A172 (cell line): ENCODE results near the gene MFSD11. TPM values are rescaled to one million over a fixed set of nuclear protein-coding genes. Genes with fewer than 3 reads are reported as not detected.
"Not testable (repeated sequence)": the region's sequence is repeated elsewhere in the genome, so short reads cannot be mapped to it uniquely, and the experiment has no call there.

ENCODE experiments used
- DNase-seq: peaks from one replicate; pipeline ENCODE4 v3.0.0-alpha.2; 2015; ENCODE audit warnings: low spot score
- total RNA-seq: library from RNA; depleted of rRNA; stranded (reverse); fragments of >200 nt; shearing (Covaris generic); gene quantifications from 2 replicates; pipeline ENCODE4 v1.2.3, GENCODE V29; 2014

MFSD11 gene
- total RNA-seq, 1 experiment from 2014 or later, result 24.9 TPM

GRCh38 chr17:76797241-76797840, 59.4 kb downstream of the MFSD11 start:
- DNase-seq, result no peak

GRCh38 chr17:76801706-76802105, 63.8 kb downstream of the MFSD11 start:
- DNase-seq, result no peak

GRCh38 chr17:76805319-76805718, 67.4 kb downstream of the MFSD11 start:
- peak; percentile 49 for DNase-seq

DNA sequence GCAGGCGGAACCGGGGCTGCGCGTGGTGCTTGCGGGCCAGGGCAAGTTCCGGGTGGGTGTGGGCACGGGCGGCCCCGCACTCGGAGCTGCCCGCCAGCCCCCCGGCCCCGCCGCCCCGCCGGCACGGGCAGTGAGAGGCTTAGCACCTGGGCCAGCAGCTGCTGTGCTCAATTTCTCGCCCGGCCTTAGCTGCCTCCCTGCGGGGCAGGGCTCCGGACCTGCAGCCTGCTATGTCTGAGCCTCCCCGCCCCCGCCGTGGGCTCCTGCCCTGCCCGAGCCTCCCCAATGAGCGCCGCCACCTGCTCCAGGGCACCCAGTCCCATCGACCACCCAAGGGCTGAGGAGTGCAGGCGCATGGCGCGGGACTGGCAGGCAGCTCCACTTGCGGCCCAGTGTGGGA, 68.2 kb downstream of the MFSD11 start:
- not testable (repeated sequence) for DNase-seq

DNA sequence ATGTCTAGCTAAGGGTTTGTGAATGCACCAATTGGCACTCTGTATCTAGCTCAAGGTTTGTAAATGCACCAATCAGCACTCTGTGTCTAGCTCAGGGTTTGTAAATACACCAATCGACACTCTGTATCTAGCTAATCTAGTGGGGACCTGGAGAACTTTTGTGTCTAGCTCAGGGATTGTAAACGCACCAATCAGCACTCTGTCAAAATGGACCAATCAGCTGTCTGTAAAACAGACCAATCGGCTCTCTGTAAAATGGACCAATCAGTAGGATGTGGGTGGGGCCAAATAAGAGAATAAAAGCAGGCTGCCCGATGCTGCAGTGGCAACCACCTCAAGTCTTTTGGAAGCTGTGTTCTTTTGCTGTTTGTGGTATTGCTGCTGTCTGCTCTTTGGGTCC, 68.8 kb downstream of the MFSD11 start:
- not testable (repeated sequence) for DNase-seq

DNA sequence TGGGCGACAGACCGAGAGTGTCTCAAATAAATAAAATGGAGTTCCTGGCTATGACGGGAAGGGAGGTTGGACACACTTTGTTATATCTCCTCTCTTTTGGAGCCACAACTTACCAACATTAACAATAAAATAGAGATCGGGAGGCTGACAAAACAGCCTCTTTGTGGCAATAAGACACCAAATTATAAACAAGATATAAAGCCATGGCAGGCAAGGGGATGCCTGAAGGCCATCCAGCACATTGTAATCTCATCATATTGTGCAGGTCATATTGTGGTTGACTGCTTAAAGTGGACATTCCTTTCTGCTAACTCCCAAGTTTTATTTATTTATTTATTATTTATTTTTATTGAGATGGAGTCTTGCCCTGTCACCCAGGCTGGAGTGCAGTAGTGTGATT, 70.4 kb downstream of the MFSD11 start:
- DNase-seq, result no peak

GRCh38 chr17:76810956-76811355, 73.0 kb downstream of the MFSD11 start:
- DNase-seq, result no peak

GRCh38 chr17:76811834-76812233, 73.9 kb downstream of the MFSD11 start:
- DNase-seq, result no peak

DNA sequence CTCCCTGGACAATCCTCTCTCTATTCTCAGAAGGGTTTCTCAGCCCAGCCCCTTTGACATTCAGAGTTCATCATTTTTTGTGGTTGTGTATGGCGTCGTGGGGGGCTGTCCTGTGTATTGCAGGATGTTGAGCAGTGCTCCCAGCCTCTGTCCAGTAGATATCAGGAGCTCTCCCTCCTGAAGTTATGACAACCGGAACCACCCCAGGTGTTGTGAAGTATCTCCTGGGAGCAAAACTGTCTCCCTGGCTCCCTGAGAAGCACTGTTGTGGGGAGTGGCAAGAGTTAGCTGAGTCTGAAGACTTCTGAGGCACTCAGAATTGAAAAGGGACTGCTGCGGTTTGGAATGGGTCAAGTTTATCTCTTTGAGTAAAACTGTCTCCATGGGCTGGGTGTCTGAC, 74.3 kb downstream of the MFSD11 start:
- DNase-seq, result no peak

DNA sequence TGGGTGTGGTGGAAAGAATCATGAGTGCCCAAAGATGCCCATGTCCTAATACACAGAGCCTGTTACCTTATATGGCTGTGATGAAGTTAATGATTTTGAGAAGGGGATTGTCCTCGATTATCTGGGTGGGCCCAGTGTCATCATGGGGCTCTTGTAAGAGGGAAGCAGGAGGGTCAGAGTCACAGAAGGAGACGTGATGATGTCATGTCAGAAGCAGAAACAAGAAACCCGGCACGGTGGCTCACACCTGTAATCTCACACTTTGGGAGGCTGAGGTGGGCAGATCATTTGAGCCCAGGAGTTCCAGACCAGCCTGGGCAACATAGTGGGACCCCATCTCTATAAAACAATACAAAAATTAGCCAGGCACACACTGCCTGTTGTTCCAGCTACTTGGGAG, 75.0 kb downstream of the MFSD11 start:
- DNase-seq, result no peak

DNA sequence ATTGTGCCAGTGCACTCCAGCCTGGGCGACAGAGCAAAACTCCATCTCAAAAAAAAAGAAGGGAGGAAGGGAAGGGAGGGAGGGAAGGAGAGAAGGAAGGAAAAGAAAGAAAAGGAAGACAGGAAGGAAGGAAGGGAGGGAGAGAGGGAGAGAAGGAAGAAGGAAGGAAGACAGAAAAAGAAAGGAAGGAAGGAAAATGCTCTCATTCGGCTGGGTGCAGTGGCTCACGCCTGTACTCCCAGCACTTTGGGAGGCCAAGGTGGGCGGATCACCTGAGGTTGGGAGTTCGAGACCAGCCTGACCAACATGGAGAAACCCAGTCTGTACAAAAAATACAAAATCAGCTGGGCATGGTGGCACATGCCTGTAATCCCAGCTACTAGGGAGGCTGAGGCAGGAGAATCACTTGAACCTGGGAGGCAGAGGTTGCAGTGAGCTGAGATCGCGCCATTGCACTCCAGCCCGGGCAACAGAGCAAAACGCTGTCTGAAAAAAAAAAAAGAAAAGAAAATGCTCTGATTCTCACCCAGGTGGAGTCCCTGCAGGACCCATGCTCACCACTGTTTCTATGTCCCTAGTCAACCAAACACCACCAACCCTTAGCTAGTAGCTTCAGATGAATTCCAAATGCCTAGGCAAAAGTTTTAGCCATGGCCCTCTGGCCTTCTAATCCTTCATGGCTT, 78.1 kb downstream of the MFSD11 start:
- not testable (repeated sequence) for DNase-seq

DNA sequence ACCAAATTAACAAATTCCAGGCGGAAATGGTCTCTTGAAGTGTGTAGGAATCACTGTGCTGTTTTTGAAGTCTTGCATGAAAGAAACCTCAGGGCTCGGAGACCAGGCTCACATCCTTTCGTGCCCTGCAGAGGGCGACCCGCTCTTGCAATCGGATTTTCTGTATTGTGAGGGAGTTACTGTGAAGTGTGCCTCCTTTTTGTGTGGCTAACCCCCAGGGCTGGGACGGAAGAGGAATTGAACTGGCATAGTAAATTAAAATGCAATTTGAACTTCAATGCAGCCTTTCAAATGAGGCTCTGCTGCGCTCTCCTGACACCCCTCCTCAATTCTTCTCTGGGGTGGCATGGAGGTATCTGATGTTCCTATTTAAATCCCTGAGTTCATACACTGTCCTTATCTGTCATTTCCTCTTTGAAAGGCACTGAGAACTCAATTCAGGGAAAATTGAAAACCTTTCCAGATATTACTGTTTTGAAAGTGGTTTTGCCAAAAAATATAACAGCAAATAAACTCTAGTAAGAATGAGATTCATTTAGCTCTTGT, 78.7 kb downstream of the MFSD11 start:
- peak; percentile 55 for DNase-seq

- DNase-seq, result no peak
These were observed 82.1 kb downstream of the MFSD11 start for GRCh38 chr17:76820039-76820438.

DNA sequence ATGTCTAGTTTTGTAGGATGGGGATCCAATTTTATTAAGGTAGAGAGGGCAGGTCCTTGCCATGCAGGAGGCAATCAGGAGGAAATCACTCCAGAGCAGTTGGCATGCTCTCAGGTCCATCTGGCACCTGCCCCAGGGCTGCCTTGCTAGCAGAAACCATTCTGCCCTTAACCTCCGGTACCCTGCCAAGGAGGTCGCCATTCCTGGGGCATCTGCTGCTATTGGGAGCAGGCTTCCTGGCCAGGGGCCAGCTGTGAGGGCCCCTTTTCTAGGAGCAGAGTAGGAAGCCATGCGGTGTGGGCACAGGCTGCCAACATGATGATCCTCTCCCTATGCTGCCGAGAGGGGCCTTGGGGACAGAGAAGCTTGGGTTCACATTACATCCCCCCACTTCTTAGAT, 82.6 kb downstream of the MFSD11 start:
- no peak for DNase-seq

- no peak for DNase-seq
These were observed 84.4 kb downstream of the MFSD11 start for GRCh38 chr17:76822184-76822778.

GRCh38 chr17:76824093-76824492, 86.2 kb downstream of the MFSD11 start:
- DNase-seq, result no peak

- no peak for DNase-seq
These were observed 88.6 kb downstream of the MFSD11 start for GRCh38 chr17:76826330-76827068.

DNA sequence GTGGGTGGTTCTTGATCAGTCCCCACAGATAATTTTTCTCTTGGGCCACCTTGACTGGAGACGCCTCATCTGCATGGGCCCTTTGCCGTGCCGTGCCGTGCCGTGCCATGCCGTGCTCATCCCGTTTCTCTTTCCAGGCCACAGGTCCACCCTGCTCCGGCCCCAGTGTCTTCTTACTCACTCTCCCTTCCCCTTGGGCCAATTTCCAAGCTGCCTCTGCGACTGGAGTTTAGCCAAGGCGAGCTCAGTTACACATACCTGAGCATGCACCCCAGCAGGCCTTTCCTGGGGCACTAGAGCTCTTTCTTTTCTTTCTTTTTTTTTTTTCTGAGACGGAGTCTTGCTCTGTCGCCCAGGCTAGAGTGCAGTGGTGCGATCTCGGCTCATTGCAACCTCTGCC, 89.8 kb downstream of the MFSD11 start:
- DNase-seq, result no peak
